ENCODE results near the gene CLSTN1.
"Not testable (repeated sequence)": the region's sequence is repeated elsewhere in the genome, so short reads cannot be mapped to it uniquely, and the experiment has no call there.

Gene CLSTN1

DNA sequence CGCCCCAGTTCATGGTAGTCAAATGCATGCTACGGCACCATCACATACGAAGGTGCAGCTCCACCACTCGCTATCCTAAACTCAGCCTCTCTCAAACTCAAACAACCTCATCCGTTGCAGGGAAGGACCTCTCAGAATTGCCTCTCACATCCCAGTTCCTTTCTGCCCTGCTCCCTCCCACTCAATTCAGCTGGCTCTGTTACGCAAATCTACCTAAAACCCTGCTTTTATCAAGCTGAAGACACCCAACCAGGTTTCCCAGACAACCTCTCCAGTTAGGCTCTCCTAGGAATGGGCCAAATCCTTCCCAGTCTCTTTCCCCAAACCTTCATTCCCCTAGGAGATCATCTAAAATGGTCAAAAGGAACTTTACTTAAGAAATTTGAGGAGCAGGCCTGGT is 62.9 kb downstream of the CLSTN1 start:
- Mint-ChIP-seq H3K27ac (no peak overlapping the region), H3K4me1 (peaks cover 12% of the 10 kb centered on the region), H3K27me3 (no peaks in the 10 kb centered on the region), H3K9me3 (no peaks in the 10 kb centered on the region), H3K36me3 (ENCODE audit: low read depth) (peaks cover 2% of the 10 kb centered on the region), H3K4me3 (no peak overlapping the region)
- DNase-seq: no peak
- ATAC-seq: no peak

DNA sequence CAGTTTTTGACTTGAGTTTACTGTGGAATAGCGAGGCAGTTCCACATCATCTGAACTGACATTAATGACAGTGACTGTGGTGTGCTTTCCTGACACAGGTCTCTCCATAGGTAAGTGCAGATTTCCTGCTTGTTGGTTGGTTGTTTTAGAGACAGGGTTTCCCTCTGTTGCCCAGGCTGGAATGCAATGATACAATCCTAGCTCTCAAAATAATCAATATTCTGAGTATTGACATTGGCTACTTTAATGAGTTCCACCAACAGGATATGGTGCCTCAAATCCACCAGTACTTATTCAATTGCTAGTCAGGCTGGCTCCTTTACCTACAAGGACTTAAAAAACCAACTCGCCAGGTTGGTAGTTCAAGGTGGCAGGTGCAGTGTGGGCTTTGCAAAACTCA is 63.8 kb downstream of the CLSTN1 start:
- Mint-ChIP-seq H3K4me1 (peaks cover 12% of the 10 kb centered on the region), H3K9me3 (no peaks in the 10 kb centered on the region), H3K27me3 (no peaks in the 10 kb centered on the region), H3K4me3 (no peak overlapping the region), H3K27ac (no peak overlapping the region), H3K36me3 (ENCODE audit: low read depth) (peaks cover 3% of the 10 kb centered on the region)
- DNase-seq (no peak), ATAC-seq (no peak)

GRCh38 chr1:9758559-9759121 is 65.1 kb downstream of the CLSTN1 start:
- Mint-ChIP-seq H3K36me3 (ENCODE audit: low read depth) (peaks cover 3% of the 10 kb centered on the region), H3K27ac (no peak overlapping the region), H3K4me3 (no peak overlapping the region)

DNA sequence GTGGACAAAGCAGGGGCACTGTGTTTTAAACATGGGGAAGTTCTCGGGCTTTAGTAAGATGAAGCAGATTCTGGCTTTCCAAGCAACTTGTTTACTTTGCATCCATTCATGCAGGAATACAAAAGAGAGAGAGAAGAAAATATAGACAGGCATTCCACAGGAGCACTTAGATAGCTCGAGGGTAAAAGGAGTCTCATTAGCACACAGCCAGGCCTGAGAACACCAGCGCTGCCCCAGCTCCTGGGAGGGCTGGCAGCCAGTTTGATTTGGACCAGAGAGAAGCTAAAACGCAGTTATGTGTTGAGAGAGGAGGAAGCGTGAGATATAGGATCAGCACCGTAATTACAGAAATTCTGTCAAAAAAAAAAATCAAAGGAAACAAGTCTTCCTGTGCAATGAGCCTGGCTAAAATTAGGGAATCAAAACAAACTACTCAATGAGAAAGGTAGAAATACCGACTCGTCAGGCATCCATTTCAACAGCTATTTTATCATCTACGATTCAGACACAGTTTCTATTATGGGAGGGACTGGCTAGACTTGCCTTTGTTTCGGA is 68.2 kb downstream of the CLSTN1 start:
- Mint-ChIP-seq H3K4me3 (no peak overlapping the region), H3K27ac (no peak overlapping the region), H3K36me3 (ENCODE audit: low read depth) (peaks cover 11% of the 10 kb centered on the region), H3K4me1 (peaks cover 2% of the 10 kb centered on the region), H3K9me3 (no peaks in the 10 kb centered on the region), H3K27me3 (no peaks in the 10 kb centered on the region)
- DNase-seq: no peak
- no peak for ATAC-seq

More at GRCh38 chr1:9758559-9759121, 65.1 kb downstream of the CLSTN1 start:
- Mint-ChIP-seq H3K4me1 (peaks cover 2% of the 10 kb centered on the region), H3K27me3 (no peaks in the 10 kb centered on the region), H3K9me3 (no peaks in the 10 kb centered on the region)
- DNase-seq: no peak
- no peak for ATAC-seq

GRCh38 chr1:9753121-9753531 is 70.6 kb downstream of the CLSTN1 start:
- H3K27ac Mint-ChIP-seq: no peak overlapping the region
- no peak for DNase-seq
- no peaks in the 10 kb centered on the region for H3K27me3 Mint-ChIP-seq
- no peaks in the 10 kb centered on the region for H3K9me3 Mint-ChIP-seq
- H3K4me1 Mint-ChIP-seq: no peaks in the 10 kb centered on the region
- H3K36me3 Mint-ChIP-seq (ENCODE audit: low read depth): peaks cover 12% of the 10 kb centered on the region
- no peak overlapping the region for H3K4me3 Mint-ChIP-seq
- ATAC-seq: no peak

DNA sequence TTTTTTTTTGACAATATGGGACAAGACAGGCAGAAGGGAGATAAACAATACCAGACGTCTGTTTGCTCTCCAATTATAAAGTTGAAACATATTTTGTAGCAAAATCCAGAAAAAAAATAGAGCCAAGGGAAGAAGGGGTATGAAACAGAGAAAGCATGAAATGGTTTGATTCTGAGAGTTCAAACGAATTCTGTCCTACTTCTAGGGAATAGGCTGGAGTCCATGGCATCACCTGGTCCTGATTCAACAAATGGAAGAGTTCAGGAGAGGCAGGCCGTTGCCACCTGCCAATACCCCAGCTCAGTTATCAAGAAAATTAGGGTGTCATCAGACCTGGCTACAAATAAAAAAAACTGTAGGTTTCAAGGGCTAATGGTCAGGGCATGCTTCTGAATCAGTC is 71.8 kb downstream of the CLSTN1 start:
- H3K27ac Mint-ChIP-seq: no peak overlapping the region
- no peaks in the 10 kb centered on the region for H3K9me3 Mint-ChIP-seq

GRCh38 chr1:9749361-9749760 is 74.4 kb downstream of the CLSTN1 start:
- Mint-ChIP-seq H3K4me1 (no peaks in the 10 kb centered on the region), H3K27me3 (no peaks in the 10 kb centered on the region), H3K36me3 (ENCODE audit: low read depth) (peaks cover 9% of the 10 kb centered on the region), H3K9me3 (no peaks in the 10 kb centered on the region), H3K27ac (no peak overlapping the region), H3K4me3 (no peak overlapping the region)
- DNase-seq (no peak), ATAC-seq (no peak)

More for the DNA sequence above, 71.8 kb downstream of the CLSTN1 start:
- DNase-seq (no peak), ATAC-seq (no peak)
- H3K4me1 Mint-ChIP-seq: no peaks in the 10 kb centered on the region
- H3K27me3 Mint-ChIP-seq: no peaks in the 10 kb centered on the region
- no peak overlapping the region for H3K4me3 Mint-ChIP-seq
- H3K36me3 Mint-ChIP-seq (ENCODE audit: low read depth): peaks cover 12% of the 10 kb centered on the region

- H3K36me3 Mint-ChIP-seq (ENCODE audit: low read depth): peaks cover 14% of the 10 kb centered on the region
- H3K9me3 Mint-ChIP-seq, H3K4me3 Mint-ChIP-seq, DNase-seq, H3K27ac Mint-ChIP-seq, H3K27me3 Mint-ChIP-seq, ATAC-seq, H3K4me1 Mint-ChIP-seq: not testable (repeated sequence)
These were observed 75.4 kb downstream of the CLSTN1 start for GRCh38 chr1:9748391-9748790.

- H3K27me3 Mint-ChIP-seq: no peaks in the 10 kb centered on the region
- no peak overlapping the region for H3K4me3 Mint-ChIP-seq
- peaks cover 22% of the 10 kb centered on the region for H3K36me3 Mint-ChIP-seq (ENCODE audit: low read depth)
- H3K4me1 Mint-ChIP-seq: no peaks in the 10 kb centered on the region
- ATAC-seq: no peak
- no peak overlapping the region for H3K27ac Mint-ChIP-seq
- no peak for DNase-seq
- H3K9me3 Mint-ChIP-seq: no peaks in the 10 kb centered on the region
These were observed 77.1 kb downstream of the CLSTN1 start for GRCh38 chr1:9746651-9747050.

DNA sequence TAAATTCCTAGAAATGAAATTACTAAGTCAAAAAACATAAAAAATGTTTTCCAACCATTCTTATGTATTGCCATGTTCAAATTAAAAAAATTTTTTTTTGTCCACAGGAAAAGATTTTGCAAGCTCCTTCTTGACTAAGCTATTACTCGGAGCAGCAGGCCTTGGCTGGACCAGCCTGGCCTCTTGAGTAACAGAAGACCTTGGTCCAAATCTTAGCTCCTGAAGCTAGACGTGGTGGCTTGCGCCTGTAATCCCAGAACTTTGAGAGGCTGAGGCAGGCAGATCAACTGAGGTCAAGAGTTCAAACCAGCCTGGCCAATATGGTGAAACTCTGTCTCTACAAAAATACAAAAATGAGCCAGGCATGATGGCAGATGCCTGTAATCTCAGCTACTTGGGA is 77.6 kb downstream of the CLSTN1 start:
- Mint-ChIP-seq H3K4me1 (no peaks in the 10 kb centered on the region), H3K27ac (no peak overlapping the region), H3K9me3 (no peaks in the 10 kb centered on the region), H3K27me3 (no peaks in the 10 kb centered on the region), H3K4me3 (no peak overlapping the region), H3K36me3 (ENCODE audit: low read depth) (peaks cover 18% of the 10 kb centered on the region)
- ATAC-seq (no peak), DNase-seq (no peak)

GRCh38 chr1:9744106-9744799 is 79.5 kb downstream of the CLSTN1 start:
- H3K4me3 Mint-ChIP-seq: no peak overlapping the region

DNA sequence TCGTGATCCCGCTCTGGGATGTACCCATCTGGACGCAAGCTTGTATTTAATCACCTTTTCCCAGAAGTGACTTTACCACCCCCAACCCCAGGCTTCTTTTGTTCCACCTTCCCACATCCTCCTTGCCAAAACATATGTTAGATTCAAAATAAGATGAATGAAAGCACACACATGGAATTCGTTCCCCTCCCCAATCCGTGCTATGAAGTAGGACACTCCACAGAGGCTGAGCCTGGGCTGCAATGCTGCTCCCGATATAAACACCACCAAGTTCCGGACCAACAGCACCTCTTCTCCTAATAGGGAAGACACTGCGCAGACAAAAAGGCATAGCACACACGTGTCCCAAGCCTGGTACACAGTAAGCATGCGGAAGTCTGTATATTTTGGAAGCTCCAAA is 86.1 kb downstream of the CLSTN1 start:
- H3K36me3 Mint-ChIP-seq (ENCODE audit: low read depth): peaks cover 31% of the 10 kb centered on the region
- H3K4me1 Mint-ChIP-seq: peaks cover 11% of the 10 kb centered on the region
- no peak overlapping the region for H3K4me3 Mint-ChIP-seq
- no peaks in the 10 kb centered on the region for H3K9me3 Mint-ChIP-seq
- DNase-seq: no peak
- no peaks in the 10 kb centered on the region for H3K27me3 Mint-ChIP-seq
- no peak for ATAC-seq
- no peak overlapping the region for H3K27ac Mint-ChIP-seq

More at GRCh38 chr1:9744106-9744799, 79.5 kb downstream of the CLSTN1 start:
- ATAC-seq: no peak
- H3K9me3 Mint-ChIP-seq: no peaks in the 10 kb centered on the region
- no peak for DNase-seq
- no peaks in the 10 kb centered on the region for H3K27me3 Mint-ChIP-seq
- no peaks in the 10 kb centered on the region for H3K4me1 Mint-ChIP-seq
- H3K27ac Mint-ChIP-seq: no peak overlapping the region
- H3K36me3 Mint-ChIP-seq (ENCODE audit: low read depth): peaks cover 18% of the 10 kb centered on the region

- no peak for DNase-seq
- ATAC-seq: no peak
- Mint-ChIP-seq H3K27me3 (no peaks in the 10 kb centered on the region), H3K4me1 (peaks cover 13% of the 10 kb centered on the region), H3K9me3 (no peaks in the 10 kb centered on the region), H3K27ac (no peak overlapping the region), H3K36me3 (ENCODE audit: low read depth) (peaks cover 34% of the 10 kb centered on the region), H3K4me3 (no peak overlapping the region)
These were observed 86.7 kb downstream of the CLSTN1 start for GRCh38 chr1:9737057-9737456.

GRCh38 chr1:9736241-9736640 is 87.5 kb downstream of the CLSTN1 start:
- Mint-ChIP-seq H3K4me3 (no peak overlapping the region), H3K9me3 (no peaks in the 10 kb centered on the region), H3K36me3 (ENCODE audit: low read depth) (peaks cover 39% of the 10 kb centered on the region), H3K27ac (no peak overlapping the region), H3K27me3 (no peaks in the 10 kb centered on the region), H3K4me1 (peaks cover 17% of the 10 kb centered on the region)
- DNase-seq (no peak), ATAC-seq (no peak)

GRCh38 chr1:9735800-9736199 is 88.0 kb downstream of the CLSTN1 start:
- no peaks in the 10 kb centered on the region for H3K27me3 Mint-ChIP-seq
- H3K4me1 Mint-ChIP-seq: peaks cover 22% of the 10 kb centered on the region
- no peaks in the 10 kb centered on the region for H3K9me3 Mint-ChIP-seq
- peaks cover 42% of the 10 kb centered on the region for H3K36me3 Mint-ChIP-seq (ENCODE audit: low read depth)
- no peak overlapping the region for H3K27ac Mint-ChIP-seq
- no peak for ATAC-seq
- no peak overlapping the region for H3K4me3 Mint-ChIP-seq
- no peak for DNase-seq
